Measurements from ENCODE around the gene KRT6B.

Gene KRT6B

DNA sequence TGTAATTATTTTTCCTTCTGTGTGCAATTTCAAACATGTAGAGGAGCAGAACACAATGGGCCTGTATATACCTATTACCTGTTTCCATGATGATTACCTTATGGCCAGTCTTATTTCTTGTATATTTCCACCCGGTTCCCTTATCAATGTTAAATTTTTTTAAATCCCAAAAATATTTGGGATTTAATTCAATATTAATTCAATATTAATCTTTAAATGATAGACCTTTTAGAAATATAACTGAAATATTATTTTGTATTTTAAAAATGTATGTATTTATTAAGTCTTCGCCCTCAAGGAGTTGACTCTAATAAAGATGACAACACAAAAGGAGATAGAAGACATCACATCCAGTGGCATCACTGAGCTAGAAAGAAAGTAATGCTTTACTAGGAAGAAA is 22.3 kb upstream of the KRT6B start:
- H3K27me3 ChIP-seq (ENCODE audit: insufficient read depth, low read length): no peaks in the 10 kb centered on the region
- H2AK5ac ChIP-seq (ENCODE audit: low read length): no peak overlapping the region
- H2BK12ac ChIP-seq (ENCODE audit: low read length): no peak overlapping the region
- no peak overlapping the region for H3K4me2 ChIP-seq (ENCODE audit: low read length)
- no peak overlapping the region for H2AFZ ChIP-seq (ENCODE audit: insufficient read depth, low read length, poor library complexity)
- no peak overlapping the region for H2BK5ac ChIP-seq (ENCODE audit: low read depth, low read length, poor library complexity)
- no peak overlapping the region for H3K23ac ChIP-seq (ENCODE audit: low read length)
- DNase-seq: no peak
- H3K9me3 ChIP-seq (ENCODE audit: insufficient read depth, low read depth, low read length): no peaks in the 10 kb centered on the region
- H4K12ac ChIP-seq (ENCODE audit: low read depth, low read length): no peak overlapping the region
- H2BK120ac ChIP-seq (ENCODE audit: insufficient read depth, low read length, poor library complexity): no peak overlapping the region
- H3K4ac ChIP-seq (ENCODE audit: low read depth, low read length): no peak overlapping the region
- no peak overlapping the region for H3K14ac ChIP-seq (ENCODE audit: low read length)
- no peaks in the 10 kb centered on the region for H3K79me2 ChIP-seq (ENCODE audit: control insufficient read depth, insufficient read depth, low read length, poor library complexity)
- H4K91ac ChIP-seq (ENCODE audit: low read depth, low read length): no peak overlapping the region
- no peak overlapping the region for H4K8ac ChIP-seq (ENCODE audit: low read depth, low read length)
- no peaks in the 10 kb centered on the region for H3K36me3 ChIP-seq (ENCODE audit: control insufficient read depth in 1 of 2, insufficient read depth in 2 of 2, low read length in 2 of 2)
- no peak overlapping the region for H3K4me3 ChIP-seq (ENCODE audit: low read depth, low read length)
- H3K79me1 ChIP-seq (ENCODE audit: low read length): no peaks in the 10 kb centered on the region
- no peak overlapping the region for H3K9ac ChIP-seq (ENCODE audit: low read length)
- no peaks in the 10 kb centered on the region for H3K4me1 ChIP-seq (ENCODE audit: control insufficient read depth in 1 of 2, insufficient read depth in 2 of 2, low read length in 2 of 2)
- WGBS (ENCODE audit: extremely low coverage, insufficient coverage, insufficient read length): no CpG with 5 or more reads among the region's 2 CpGs
- H3K18ac ChIP-seq (ENCODE audit: low read length): no peak overlapping the region
- no peak overlapping the region for H3K27ac ChIP-seq (ENCODE audit: low read depth, low read length)

DNA sequence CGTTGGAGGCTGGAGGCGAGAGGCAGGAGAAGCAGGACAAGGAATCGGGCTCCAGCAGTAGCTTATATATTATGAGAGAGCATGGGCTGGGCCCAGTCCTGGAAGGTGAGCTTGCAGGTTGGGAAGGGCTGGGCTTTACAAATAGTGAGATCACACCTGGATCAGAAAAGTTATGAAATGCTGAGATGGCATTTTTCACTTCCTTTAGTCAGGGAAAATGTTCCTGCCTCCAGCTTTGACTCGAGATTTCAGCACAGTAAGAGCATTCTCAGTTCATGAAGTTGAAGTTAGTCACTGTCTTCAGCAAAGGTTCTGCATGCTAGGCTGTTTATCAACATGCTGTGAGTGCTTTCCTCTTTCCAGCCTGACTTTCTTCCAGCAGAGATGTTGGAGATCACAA is 21.8 kb upstream of the KRT6B start, which contains the start of gene KRT6C:
Gene KRT6C, minus strand, starts transcription at position 38 of the 400 bp plus-strand sequence. CDS start 68 bp downstream, outside the sequence.
- H3K4me3 ChIP-seq (ENCODE audit: low read depth, low read length): no peak within 1 kb of the TSS
- no peak within 1 kb of the TSS for H2BK12ac ChIP-seq (ENCODE audit: low read length)
- H4K91ac ChIP-seq (ENCODE audit: low read depth, low read length): no peak within 1 kb of the TSS
- no peak within 1 kb of the TSS for H2AFZ ChIP-seq (ENCODE audit: insufficient read depth, low read length, poor library complexity)
- H3K4ac ChIP-seq (ENCODE audit: low read depth, low read length): no peak within 1 kb of the TSS
- no peak within 1 kb of the TSS for H3K4me2 ChIP-seq (ENCODE audit: low read length)
- H3K27ac ChIP-seq (ENCODE audit: low read depth, low read length): no peak within 1 kb of the TSS
- no peak within 1 kb of the TSS for H2BK120ac ChIP-seq (ENCODE audit: insufficient read depth, low read length, poor library complexity)
- no peak within 1 kb of the TSS for H3K18ac ChIP-seq (ENCODE audit: low read length)
- no peak within 1 kb of the TSS for H4K8ac ChIP-seq (ENCODE audit: low read depth, low read length)
- no peaks in the 10 kb centered on the region for H3K36me3 ChIP-seq (ENCODE audit: control insufficient read depth in 1 of 2, insufficient read depth in 2 of 2, low read length in 2 of 2)
- no peak within 1 kb of the TSS for H4K12ac ChIP-seq (ENCODE audit: low read depth, low read length)
- H3K79me1 ChIP-seq (ENCODE audit: low read length): no peaks in the 10 kb centered on the region
- H3K27me3 ChIP-seq (ENCODE audit: insufficient read depth, low read length): no peaks in the 10 kb centered on the region
- no peak within 1 kb of the TSS for H2AK5ac ChIP-seq (ENCODE audit: low read length)
- H3K14ac ChIP-seq (ENCODE audit: low read length): no peak within 1 kb of the TSS
- H3K9ac ChIP-seq (ENCODE audit: low read length): no peak within 1 kb of the TSS
- no peak within 1 kb of the TSS for H3K23ac ChIP-seq (ENCODE audit: low read length)
- H2BK5ac ChIP-seq (ENCODE audit: low read depth, low read length, poor library complexity): no peak within 1 kb of the TSS
- H3K79me2 ChIP-seq (ENCODE audit: control insufficient read depth, insufficient read depth, low read length, poor library complexity): no peaks in the 10 kb centered on the region
- no peak for DNase-seq
- no peaks in the 10 kb centered on the region for H3K9me3 ChIP-seq (ENCODE audit: insufficient read depth, low read depth, low read length)
- no CpG with 5 or more reads among the region's 4 CpGs for WGBS (ENCODE audit: extremely low coverage, insufficient coverage, insufficient read length)
- no peaks in the 10 kb centered on the region for H3K4me1 ChIP-seq (ENCODE audit: control insufficient read depth in 1 of 2, insufficient read depth in 2 of 2, low read length in 2 of 2)

DNA sequence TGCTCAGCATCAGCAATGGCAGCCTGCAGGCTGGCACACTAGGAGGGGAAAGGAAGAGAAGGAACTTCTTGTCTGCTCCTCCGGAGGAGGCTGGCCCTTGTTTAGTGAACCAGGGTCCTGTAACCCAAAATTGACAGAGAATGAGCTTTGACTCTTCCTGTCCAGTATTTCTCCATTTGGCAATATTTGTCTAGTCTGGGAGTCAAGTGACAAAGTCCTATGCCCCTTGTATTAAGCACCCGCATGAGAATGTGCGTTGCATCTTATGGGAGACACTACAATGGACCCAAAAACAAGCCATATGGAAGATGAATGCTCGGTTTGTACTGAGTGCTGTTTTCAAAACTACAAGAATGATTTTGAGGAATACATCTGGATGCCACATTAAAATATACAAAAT is 17.9 kb upstream of the KRT6B start:
- Histone ChIP-seq H3K79me1 (ENCODE audit: low read length) (no peaks in the 10 kb centered on the region), H3K27ac (ENCODE audit: low read depth, low read length) (no peak overlapping the region), H3K36me3 (ENCODE audit: control insufficient read depth in 1 of 2, insufficient read depth in 2 of 2, low read length in 2 of 2) (no peaks in the 10 kb centered on the region), H3K4me2 (ENCODE audit: low read length) (no peak overlapping the region), H2BK5ac (ENCODE audit: low read depth, low read length, poor library complexity) (no peak overlapping the region), H2AFZ (ENCODE audit: insufficient read depth, low read length, poor library complexity) (no peak overlapping the region), H3K9me3 (ENCODE audit: insufficient read depth, low read depth, low read length) (no peaks in the 10 kb centered on the region), H2AK5ac (ENCODE audit: low read length) (no peak overlapping the region), H3K23ac (ENCODE audit: low read length) (no peak overlapping the region), H3K4ac (ENCODE audit: low read depth, low read length) (no peak overlapping the region), H3K4me1 (ENCODE audit: control insufficient read depth in 1 of 2, insufficient read depth in 2 of 2, low read length in 2 of 2) (no peaks in the 10 kb centered on the region), H3K18ac (ENCODE audit: low read length) (no peak overlapping the region), H3K14ac (ENCODE audit: low read length) (no peak overlapping the region), H4K8ac (ENCODE audit: low read depth, low read length) (no peak overlapping the region), H3K9ac (ENCODE audit: low read length) (no peak overlapping the region), H4K91ac (ENCODE audit: low read depth, low read length) (no peak overlapping the region), H3K4me3 (ENCODE audit: low read depth, low read length) (no peak overlapping the region), H3K27me3 (ENCODE audit: insufficient read depth, low read length) (no peaks in the 10 kb centered on the region), H2BK12ac (ENCODE audit: low read length) (no peak overlapping the region), H4K12ac (ENCODE audit: low read depth, low read length) (no peak overlapping the region), H3K79me2 (ENCODE audit: control insufficient read depth, insufficient read depth, low read length, poor library complexity) (no peaks in the 10 kb centered on the region), H2BK120ac (ENCODE audit: insufficient read depth, low read length, poor library complexity) (no peak overlapping the region)
- WGBS (ENCODE audit: extremely low coverage, insufficient coverage, insufficient read length): no CpG with 5 or more reads among the region's 4 CpGs
- DNase-seq: no peak

GRCh38 chr12:52464897-52465296 is 13.0 kb upstream of the KRT6B start:
- no peak overlapping the region for H3K27ac ChIP-seq (ENCODE audit: low read depth, low read length)
- no peak overlapping the region for H3K18ac ChIP-seq (ENCODE audit: low read length)
- DNase-seq: no peak
- no peak overlapping the region for H3K23ac ChIP-seq (ENCODE audit: low read length)
- H4K8ac ChIP-seq (ENCODE audit: low read depth, low read length): no peak overlapping the region
- no peak overlapping the region for H2AK5ac ChIP-seq (ENCODE audit: low read length)
- no CpG with 5 or more reads among the region's 2 CpGs for WGBS (ENCODE audit: extremely low coverage, insufficient coverage, insufficient read length)
- H3K14ac ChIP-seq (ENCODE audit: low read length): no peak overlapping the region
- H3K27me3 ChIP-seq (ENCODE audit: insufficient read depth, low read length): no peaks in the 10 kb centered on the region
- H2BK5ac ChIP-seq (ENCODE audit: low read depth, low read length, poor library complexity): no peak overlapping the region
- H3K4ac ChIP-seq (ENCODE audit: low read depth, low read length): no peak overlapping the region
- H4K12ac ChIP-seq (ENCODE audit: low read depth, low read length): no peak overlapping the region
- no peaks in the 10 kb centered on the region for H3K79me1 ChIP-seq (ENCODE audit: low read length)
- H2BK120ac ChIP-seq (ENCODE audit: insufficient read depth, low read length, poor library complexity): no peak overlapping the region
- no peak overlapping the region for H2BK12ac ChIP-seq (ENCODE audit: low read length)
- H3K4me2 ChIP-seq (ENCODE audit: low read length): no peak overlapping the region
- H3K9me3 ChIP-seq (ENCODE audit: insufficient read depth, low read depth, low read length): no peaks in the 10 kb centered on the region
- no peaks in the 10 kb centered on the region for H3K36me3 ChIP-seq (ENCODE audit: control insufficient read depth in 1 of 2, insufficient read depth in 2 of 2, low read length in 2 of 2)
- no peak overlapping the region for H4K91ac ChIP-seq (ENCODE audit: low read depth, low read length)
- H3K9ac ChIP-seq (ENCODE audit: low read length): no peak overlapping the region
- H3K4me3 ChIP-seq (ENCODE audit: low read depth, low read length): no peak overlapping the region
- no peak overlapping the region for H2AFZ ChIP-seq (ENCODE audit: insufficient read depth, low read length, poor library complexity)
- H3K79me2 ChIP-seq (ENCODE audit: control insufficient read depth, insufficient read depth, low read length, poor library complexity): no peaks in the 10 kb centered on the region
- H3K4me1 ChIP-seq (ENCODE audit: control insufficient read depth in 1 of 2, insufficient read depth in 2 of 2, low read length in 2 of 2): no peaks in the 10 kb centered on the region
